Smooth muscle cell (in vitro differentiated cells): ENCODE measurements around the gene MRPL50. TPM values are rescaled to one million over a fixed set of nuclear protein-coding genes. Genes with fewer than 3 reads are reported as not detected.
A peak's percentile ranks its signal among the peaks of the same experiment; 100 is the strongest.

Experiments
- DNase-seq: peaks from one replicate; lab custom pipeline; 2025; ENCODE audit not compliant: unreplicated experiment; lab: John Stamatoyannopoulos, UW
- H2AFZ ChIP-seq: fragments of 200-600 bp; sonication (generic); 2 replicates; pipeline ENCODE4 v1.6.0; 2016; ENCODE audit warnings: antibody characterized with exemption, low read depth, mild to moderate bottlenecking
- H3F3A ChIP-seq: fragments of 200-600 bp; sonication (generic); 2 replicates; pipeline ENCODE4 v1.6.0; 2017; ENCODE audit warnings: antibody characterized with exemption, low read depth
- H3K27ac ChIP-seq: fragments of 200-600 bp; sonication (generic); 2 replicates; pipeline ENCODE4 v1.5.1; 2016; ENCODE audit warnings: low read depth, mild to moderate bottlenecking
- H3K27me3 ChIP-seq: fragments of 200-600 bp; sonication (generic); 2 replicates; pipeline ENCODE4 v1.6.1; 2016; ENCODE audit warnings: low read depth, mild to moderate bottlenecking
- H3K36me3 ChIP-seq: fragments of 200-600 bp; sonication (generic); 2 replicates; pipeline ENCODE4 v1.5.1; 2016; ENCODE audit warnings: low read depth
- H3K4me1 ChIP-seq: fragments of 200-600 bp; sonication (generic); 2 replicates; pipeline ENCODE4 v1.5.1; 2016; ENCODE audit warnings: low read depth
- H3K4me2 ChIP-seq: fragments of 200-600 bp; sonication (generic); 2 replicates; pipeline ENCODE4 v1.6.0; 2016; ENCODE audit warnings: mild to moderate bottlenecking
- H3K4me3 ChIP-seq: fragments of 200-600 bp; sonication (generic); 2 replicates; pipeline ENCODE4 v1.5.1; 2016; ENCODE audit warnings: mild to moderate bottlenecking
- H3K79me2 ChIP-seq: fragments of 200-600 bp; sonication (generic); 2 replicates; pipeline ENCODE4 v1.6.0; 2016; ENCODE audit warnings: low read depth, mild to moderate bottlenecking
- H3K9ac ChIP-seq: fragments of 200-600 bp; sonication (generic); 2 replicates; pipeline ENCODE4 v1.6.0; 2016; ENCODE audit warnings: low read depth
- H3K9me3 ChIP-seq: fragments of 200-600 bp; sonication (generic); replicated peaks from 2 replicates; pipeline ENCODE4 v1.5.1; 2016; ENCODE audit warnings: low read depth
- H4K20me1 ChIP-seq: fragments of 200-600 bp; sonication (generic); 2 replicates; pipeline ENCODE4 v1.6.0; 2016; ENCODE audit warnings: low read depth
- WGBS: methylation state at CpG from one replicate; pipeline ENCODE4 v1.1.7; 2016; ENCODE audit warnings: low lambda C conversion rate; 5-methylcytosine and 5-hydroxymethylcytosine counted together
- polyA plus RNA-seq: library from polyadenylated mRNA; unstranded; fragments of >200 nt; fragmentation: Nextera tagmentation; extraction: Ambion mirVana; gene quantifications from 2 replicates; pipeline ENCODE4 v1.2.1, GENCODE V29; 2016
- total RNA-seq: library from RNA; depleted of rRNA; stranded (reverse); fragments of >200 nt; gene quantifications from 2 replicates; pipeline ENCODE4 v1.2.3, GENCODE V29; 2014
- TF ChIP-seq, protein P1 (sequence below): fragments of 200-600 bp; sonication (generic); IDR thresholded peaks from 2 replicates; pipeline ENCODE4 v1.5.1; 2017; ENCODE audit warnings: borderline replicate concordance, mild to moderate bottlenecking, antibody characterized with exemption; ENCODE audit not compliant: insufficient read depth, poor library complexity, severe bottlenecking

The MRPL50 gene
- total and polyA plus RNA-seq, 2 experiments from 2014 or later: 13.3 to 13.7 TPM

- no peak for DNase-seq
- Histone ChIP-seq H2AFZ (no peak overlapping the region), H3K79me2 (no peaks in the 10 kb centered on the region), H4K20me1 (no peaks in the 10 kb centered on the region), H3K9me3 (no peaks in the 10 kb centered on the region), H3K36me3 (no peaks in the 10 kb centered on the region), H3F3A (peaks cover 4% of the 10 kb centered on the region), H3K27ac (peak overlapping the region; percentile 49), H3K9ac (no peak overlapping the region), H3K27me3 (no peaks in the 10 kb centered on the region), H3K4me2 (no peak overlapping the region), H3K4me1 (no peaks in the 10 kb centered on the region), H3K4me3 (no peak overlapping the region)
- 88% methylated on average over 12 of the region's 12 CpGs for WGBS
- TF ChIP-seq, protein P1, sequence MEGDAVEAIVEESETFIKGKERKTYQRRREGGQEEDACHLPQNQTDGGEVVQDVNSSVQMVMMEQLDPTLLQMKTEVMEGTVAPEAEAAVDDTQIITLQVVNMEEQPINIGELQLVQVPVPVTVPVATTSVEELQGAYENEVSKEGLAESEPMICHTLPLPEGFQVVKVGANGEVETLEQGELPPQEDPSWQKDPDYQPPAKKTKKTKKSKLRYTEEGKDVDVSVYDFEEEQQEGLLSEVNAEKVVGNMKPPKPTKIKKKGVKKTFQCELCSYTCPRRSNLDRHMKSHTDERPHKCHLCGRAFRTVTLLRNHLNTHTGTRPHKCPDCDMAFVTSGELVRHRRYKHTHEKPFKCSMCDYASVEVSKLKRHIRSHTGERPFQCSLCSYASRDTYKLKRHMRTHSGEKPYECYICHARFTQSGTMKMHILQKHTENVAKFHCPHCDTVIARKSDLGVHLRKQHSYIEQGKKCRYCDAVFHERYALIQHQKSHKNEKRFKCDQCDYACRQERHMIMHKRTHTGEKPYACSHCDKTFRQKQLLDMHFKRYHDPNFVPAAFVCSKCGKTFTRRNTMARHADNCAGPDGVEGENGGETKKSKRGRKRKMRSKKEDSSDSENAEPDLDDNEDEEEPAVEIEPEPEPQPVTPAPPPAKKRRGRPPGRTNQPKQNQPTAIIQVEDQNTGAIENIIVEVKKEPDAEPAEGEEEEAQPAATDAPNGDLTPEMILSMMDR: no peak
These were observed 22.9 kb downstream of the MRPL50 start for GRCh38 chr9:101375546-101375945.

DNA sequence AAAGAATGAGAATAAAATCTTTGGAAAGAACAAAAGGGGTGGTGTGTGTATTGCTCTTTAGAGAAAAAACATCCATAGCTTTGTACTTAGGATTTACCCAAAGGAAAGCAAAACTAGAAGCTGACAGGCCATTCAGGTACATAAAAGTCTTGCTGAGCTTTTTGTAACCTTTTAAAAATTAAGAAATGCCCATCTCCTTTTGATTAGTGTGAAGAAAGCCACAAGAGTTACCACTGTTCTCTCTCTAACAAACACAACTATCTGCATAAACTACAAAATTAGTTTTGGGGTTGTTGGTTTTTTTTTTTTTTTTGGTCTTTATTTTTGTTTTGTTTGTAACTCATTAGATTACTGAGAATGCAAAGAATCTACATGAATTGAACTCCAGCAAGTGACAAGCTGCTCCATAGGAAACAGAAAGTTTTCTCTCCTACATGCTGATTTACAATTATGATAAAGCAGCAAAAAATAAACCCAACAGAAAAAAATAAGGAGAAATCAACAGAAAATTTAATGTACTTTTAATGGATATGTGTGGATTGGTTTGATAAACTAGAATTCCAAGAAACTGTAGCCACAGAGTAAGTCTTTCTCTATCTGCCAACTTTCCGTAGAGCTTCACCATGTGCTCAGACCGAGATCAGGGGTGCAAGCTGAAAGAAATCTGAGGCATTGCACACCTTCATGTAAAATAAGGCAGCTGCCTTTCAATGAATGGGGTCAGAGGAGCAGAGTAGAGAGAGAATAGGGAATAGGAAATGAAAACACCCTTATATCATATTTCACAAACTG lies 25.9 kb downstream of the MRPL50 start:
- TF ChIP-seq, protein P1: no peak
- Histone ChIP-seq H3F3A (peaks cover 4% of the 10 kb centered on the region), H4K20me1 (no peaks in the 10 kb centered on the region), H3K27me3 (no peaks in the 10 kb centered on the region), H3K4me1 (no peaks in the 10 kb centered on the region), H3K9ac (no peak overlapping the region), H3K79me2 (no peaks in the 10 kb centered on the region), H2AFZ (no peak overlapping the region), H3K27ac (no peak overlapping the region), H3K4me2 (no peak overlapping the region), H3K36me3 (no peaks in the 10 kb centered on the region), H3K4me3 (no peak overlapping the region), H3K9me3 (no peaks in the 10 kb centered on the region)
- no peak for DNase-seq
- whole genome bisulfite sequencing: 90% methylated on average over 2 of the region's 2 CpGs

- no peaks in the 10 kb centered on the region for H3K36me3 ChIP-seq
- 94% methylated on average over 3 of the region's 3 CpGs for WGBS
- H3K4me3 ChIP-seq: no peak overlapping the region
- no peak overlapping the region for H3K4me2 ChIP-seq
- no peak overlapping the region for H2AFZ ChIP-seq
- peaks cover 4% of the 10 kb centered on the region for H3F3A ChIP-seq
- H3K27ac ChIP-seq: no peak overlapping the region
- DNase-seq: no peak
- H4K20me1 ChIP-seq: no peaks in the 10 kb centered on the region
- H3K9ac ChIP-seq: no peak overlapping the region
- no peaks in the 10 kb centered on the region for H3K9me3 ChIP-seq
- TF ChIP-seq, protein P1: no peak
- H3K79me2 ChIP-seq: no peaks in the 10 kb centered on the region
- H3K4me1 ChIP-seq: no peaks in the 10 kb centered on the region
- H3K27me3 ChIP-seq: no peaks in the 10 kb centered on the region
These were observed 26.6 kb downstream of the MRPL50 start for GRCh38 chr9:101371813-101372212.
